ENCODE data around the gene MCHR2.
A peak's percentile ranks its signal among the peaks of the same experiment; 100 is the strongest.
"Not testable (repeated sequence)": the region's sequence is repeated elsewhere in the genome, so short reads cannot be mapped to it uniquely, and the experiment has no call there.

MCHR2 gene, protein sequence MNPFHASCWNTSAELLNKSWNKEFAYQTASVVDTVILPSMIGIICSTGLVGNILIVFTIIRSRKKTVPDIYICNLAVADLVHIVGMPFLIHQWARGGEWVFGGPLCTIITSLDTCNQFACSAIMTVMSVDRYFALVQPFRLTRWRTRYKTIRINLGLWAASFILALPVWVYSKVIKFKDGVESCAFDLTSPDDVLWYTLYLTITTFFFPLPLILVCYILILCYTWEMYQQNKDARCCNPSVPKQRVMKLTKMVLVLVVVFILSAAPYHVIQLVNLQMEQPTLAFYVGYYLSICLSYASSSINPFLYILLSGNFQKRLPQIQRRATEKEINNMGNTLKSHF

DNA sequence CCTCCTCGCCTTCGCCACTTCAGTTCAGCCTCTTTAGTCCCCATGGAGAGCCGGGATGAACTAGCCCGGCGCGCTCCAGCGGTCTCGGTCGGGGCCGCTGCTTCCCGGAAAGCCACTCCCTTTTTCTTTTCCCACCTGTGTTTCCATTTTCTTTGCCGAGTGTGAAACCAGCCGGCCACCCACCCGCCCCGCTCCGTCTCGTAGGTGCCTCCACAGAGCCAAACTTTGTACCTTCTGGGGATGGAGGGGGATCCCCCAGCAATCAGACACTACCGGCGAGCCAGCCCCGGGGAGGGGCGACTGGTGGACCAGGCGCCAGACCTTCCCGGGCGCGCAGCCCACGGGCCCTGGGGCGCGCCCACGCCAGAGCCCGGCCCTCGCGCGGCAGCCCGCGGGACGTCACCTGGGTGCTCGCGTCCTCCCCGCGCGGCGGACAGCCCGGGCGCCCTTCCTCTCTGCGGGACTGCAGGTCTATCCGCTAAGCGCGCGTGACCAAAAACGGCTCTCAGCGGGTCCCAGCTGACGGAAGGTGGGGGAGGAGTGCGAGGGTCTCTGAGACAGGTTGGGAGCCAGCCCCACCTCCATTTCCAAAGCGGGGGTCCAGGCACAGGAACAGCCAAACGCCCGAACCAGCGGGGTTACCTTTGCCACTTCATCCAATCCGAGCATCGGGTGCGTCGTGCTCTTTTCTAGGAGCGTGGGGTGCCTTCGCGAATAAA, at the start of gene MCHR2:
Gene MCHR2 (minus strand): TSS at position 691 of the 719 bp plus-strand sequence. CDS start 38,076 bp downstream, outside the sequence.
- no peak within 1 kb of the TSS for H3K4me3 ChIP-seq (ENCODE audit: low read depth, low read length)
- no peak for DNase-seq (ENCODE audit: low read depth)
- TF ChIP-seq, protein P1, sequence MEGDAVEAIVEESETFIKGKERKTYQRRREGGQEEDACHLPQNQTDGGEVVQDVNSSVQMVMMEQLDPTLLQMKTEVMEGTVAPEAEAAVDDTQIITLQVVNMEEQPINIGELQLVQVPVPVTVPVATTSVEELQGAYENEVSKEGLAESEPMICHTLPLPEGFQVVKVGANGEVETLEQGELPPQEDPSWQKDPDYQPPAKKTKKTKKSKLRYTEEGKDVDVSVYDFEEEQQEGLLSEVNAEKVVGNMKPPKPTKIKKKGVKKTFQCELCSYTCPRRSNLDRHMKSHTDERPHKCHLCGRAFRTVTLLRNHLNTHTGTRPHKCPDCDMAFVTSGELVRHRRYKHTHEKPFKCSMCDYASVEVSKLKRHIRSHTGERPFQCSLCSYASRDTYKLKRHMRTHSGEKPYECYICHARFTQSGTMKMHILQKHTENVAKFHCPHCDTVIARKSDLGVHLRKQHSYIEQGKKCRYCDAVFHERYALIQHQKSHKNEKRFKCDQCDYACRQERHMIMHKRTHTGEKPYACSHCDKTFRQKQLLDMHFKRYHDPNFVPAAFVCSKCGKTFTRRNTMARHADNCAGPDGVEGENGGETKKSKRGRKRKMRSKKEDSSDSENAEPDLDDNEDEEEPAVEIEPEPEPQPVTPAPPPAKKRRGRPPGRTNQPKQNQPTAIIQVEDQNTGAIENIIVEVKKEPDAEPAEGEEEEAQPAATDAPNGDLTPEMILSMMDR (conservative IDR thresholded peaks at IDR 0.05; ENCODE audit: low read depth, low read length), result no peak

DNA sequence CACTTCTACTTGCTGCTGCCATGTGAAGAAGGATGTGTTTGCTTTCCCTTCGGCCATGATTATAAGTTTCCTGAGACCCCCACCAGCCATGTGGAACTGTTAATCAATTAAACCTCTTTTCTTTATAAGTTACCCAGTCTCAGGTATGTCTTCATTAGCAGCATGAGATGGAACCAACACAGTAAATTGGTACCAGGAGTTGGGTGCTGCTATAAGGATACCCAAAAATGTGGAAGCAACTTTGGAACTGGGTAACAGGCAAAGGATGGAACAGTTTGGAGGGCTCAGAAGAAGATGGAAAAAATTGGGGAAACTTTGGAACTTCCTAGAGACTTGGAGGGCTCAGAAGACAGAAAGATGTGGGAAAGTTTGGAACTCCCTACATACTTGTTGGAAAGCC, 44.5 kb upstream of the MCHR2 start:
- not testable (repeated sequence) for DNase-seq (ENCODE audit: low read depth); H3K4me3 ChIP-seq (ENCODE audit: low read depth, low read length)

DNA sequence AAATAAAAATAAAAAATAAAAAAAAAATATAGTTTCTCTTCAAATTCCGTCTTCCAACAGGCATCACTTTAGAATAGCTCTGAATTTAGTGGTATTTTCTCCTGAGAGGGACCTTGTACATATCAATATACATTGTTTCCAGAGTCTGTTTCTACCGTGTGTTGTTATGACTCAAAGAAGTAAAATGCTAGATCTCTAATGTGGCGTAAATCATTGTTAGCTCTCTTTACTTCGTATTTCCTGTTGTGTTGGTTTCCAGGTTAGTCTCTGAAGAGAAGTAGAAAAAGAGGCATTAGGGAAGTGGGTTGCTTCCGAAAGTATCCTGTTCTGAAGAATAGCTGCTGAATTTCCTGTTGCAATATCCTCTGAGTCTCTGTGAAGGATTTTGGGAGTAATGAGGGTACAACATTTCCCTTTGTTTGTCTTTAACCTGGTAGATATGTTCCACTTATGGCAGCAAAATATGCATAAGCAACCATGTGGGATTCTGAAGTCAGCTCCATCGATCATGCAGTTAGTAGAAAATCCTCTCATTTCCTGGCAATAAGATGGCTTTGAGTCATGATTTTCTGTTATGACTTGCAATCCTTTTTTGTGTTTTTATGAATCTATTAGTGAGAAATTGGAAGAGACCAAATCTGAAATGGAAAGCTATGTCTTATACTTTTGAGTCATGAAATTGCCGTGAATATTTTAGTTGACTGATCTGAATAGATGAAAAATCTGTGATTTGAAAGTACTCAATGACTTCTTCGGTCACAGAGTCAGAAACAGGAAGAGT, 42.0 kb upstream of the MCHR2 start:
- TF ChIP-seq, protein P1 (conservative IDR thresholded peaks at IDR 0.05; ENCODE audit: low read depth, low read length), result no peak
- no peak overlapping the region for H3K4me3 ChIP-seq (ENCODE audit: low read depth, low read length)
- DNase-seq (ENCODE audit: low read depth), result no peak

DNA sequence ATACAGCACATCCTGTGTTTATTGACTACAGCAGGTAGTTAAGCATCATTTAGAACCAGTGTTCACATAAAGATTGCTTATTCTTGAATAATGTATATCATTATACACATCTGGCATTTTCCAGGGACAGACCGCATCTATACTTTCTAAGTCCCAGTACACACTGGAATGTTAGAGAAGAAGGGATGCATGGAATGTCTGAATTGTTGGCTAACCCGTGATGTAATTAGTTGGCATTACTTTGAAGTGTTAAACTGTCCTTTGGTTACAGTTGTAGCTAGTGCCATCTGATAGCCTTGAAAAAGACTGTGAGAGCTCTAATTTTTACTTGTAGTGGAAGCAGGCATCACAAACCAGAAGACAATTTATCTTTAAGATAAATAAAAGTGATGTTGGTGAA, 29.8 kb upstream of the MCHR2 start:
- no peak overlapping the region for H3K4me3 ChIP-seq (ENCODE audit: low read depth, low read length)
- no peak for DNase-seq (ENCODE audit: low read depth)
- TF ChIP-seq, protein P1 (conservative IDR thresholded peaks at IDR 0.05; ENCODE audit: low read depth, low read length), result no peak

DNA sequence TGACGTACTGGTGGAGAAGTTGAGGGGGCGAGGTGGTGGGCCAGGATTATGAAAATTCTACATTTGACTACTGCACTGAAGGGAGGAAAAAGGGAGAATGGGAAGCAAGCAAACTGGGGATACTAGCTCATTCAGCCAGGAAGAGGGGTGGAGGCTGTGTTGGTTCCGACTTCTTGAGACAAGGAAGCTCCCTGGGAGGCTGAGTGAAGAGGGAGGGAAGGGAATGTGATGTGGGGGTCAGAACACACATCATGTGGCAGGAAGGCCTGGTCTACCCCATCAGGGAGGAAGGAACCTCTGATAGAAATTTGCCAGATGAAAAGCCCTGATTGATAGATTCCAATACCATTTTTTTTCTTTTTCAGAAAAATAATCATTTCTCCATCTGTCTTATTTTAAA, 28.8 kb upstream of the MCHR2 start:
- DNase-seq (ENCODE audit: low read depth), result no peak
- H3K4me3 ChIP-seq (ENCODE audit: low read depth, low read length), result no peak overlapping the region
- TF ChIP-seq, protein P1 (conservative IDR thresholded peaks at IDR 0.05; ENCODE audit: low read depth, low read length), result no peak

DNA sequence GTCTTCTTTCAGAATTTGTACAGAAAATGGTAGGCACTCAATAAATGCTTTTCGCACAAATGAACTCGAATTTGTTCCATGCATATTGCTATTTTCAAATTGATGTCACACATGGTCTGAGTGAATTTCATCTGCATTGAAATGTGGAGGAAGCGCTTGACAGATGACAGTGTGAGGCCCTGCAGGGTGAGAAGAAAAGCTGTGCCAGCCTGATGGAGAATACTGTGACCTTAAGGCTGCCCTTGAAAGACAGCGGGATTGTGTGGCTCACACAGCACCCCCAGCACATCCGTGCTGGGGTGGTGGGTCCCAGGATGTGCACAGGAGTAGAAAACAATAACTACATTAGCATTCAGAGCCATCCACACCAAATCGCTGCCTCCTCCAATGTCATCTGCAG, 14.8 kb upstream of the MCHR2 start:
- TF ChIP-seq, protein P1 (conservative IDR thresholded peaks at IDR 0.05; ENCODE audit: low read depth, low read length), result no peak
- DNase-seq (ENCODE audit: low read depth), result no peak
- no peak overlapping the region for H3K4me3 ChIP-seq (ENCODE audit: low read depth, low read length)

DNA sequence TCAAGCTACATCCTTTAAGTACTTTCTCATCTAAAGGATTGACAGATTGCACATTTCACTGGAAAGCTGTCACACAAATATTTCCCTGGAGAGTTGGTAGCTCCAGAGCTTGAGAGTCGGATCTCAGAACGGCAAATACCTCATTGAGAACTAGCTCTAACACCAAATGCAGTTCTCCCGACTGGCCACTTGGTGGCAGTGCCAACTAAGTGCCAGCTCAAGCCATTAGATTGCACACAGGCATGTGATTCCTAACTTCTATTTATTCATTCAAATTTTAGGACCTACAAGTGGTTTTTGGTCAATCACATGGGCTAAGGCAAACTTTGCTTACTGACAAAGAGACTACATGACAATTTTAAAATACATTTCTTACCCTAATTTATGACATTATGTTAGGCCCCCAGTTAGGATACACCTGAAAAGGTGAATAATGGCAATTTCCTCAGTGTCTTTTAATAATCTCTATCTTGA, 7.9 kb upstream of the MCHR2 start:
- TF ChIP-seq, protein P1 (conservative IDR thresholded peaks at IDR 0.05; ENCODE audit: low read depth, low read length), result peak; percentile 97
- peak; percentile 77 for DNase-seq (ENCODE audit: low read depth)
- no peak overlapping the region for H3K4me3 ChIP-seq (ENCODE audit: low read depth, low read length)
